Tibial nerve (tissue), 3 donors: ENCODE results near the gene SLC9A5.

ENCODE experiments used
- CTCF ChIP-seq, 5 experiments: fragments of 200-600 bp in 3 of 5; fragments of 450-650 bp in 2 of 5; sonication (generic) in 3 of 5; IDR thresholded peaks; one replicate each; pipeline ENCODE4 v1.5.1; 2016 to 2019; ENCODE audit warnings: antibody characterized with exemption in 5 of 5, mild to moderate bottlenecking in 3 of 5, moderate library complexity in 2 of 5
- POLR2A ChIP-seq, 2 donors: fragments of 450-650 bp; IDR thresholded peaks; one replicate each; pipeline ENCODE4 v1.6.1; 2017; ENCODE audit warnings: antibody characterized with exemption in 2 of 2, mild to moderate bottlenecking in 2 of 2, moderate library complexity in 2 of 2

DNA sequence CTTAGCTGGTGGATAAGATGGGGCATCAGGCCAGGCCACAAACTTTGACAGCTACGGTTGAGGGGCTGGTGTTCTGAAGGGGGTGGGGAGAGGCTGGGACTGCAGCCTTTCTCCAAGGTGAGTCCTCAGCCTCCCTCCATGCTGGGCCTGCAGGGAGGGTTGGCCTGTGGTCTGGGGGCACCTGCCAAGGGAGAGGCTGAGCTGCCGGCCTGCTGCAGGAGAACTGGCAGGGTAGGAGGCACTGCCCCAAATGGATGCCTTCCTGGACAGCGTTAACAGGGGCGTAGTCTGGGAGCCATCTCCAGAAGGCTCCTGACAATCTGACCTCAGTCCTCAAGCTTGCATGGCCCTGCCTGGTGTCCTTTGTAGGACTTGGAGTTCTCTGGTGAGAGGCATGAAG lies 44.7 kb upstream of the SLC9A5 start:
- TF ChIP-seq POLR2A (IDR thresholded peaks at IDR 0.05) (no peak), CTCF (IDR thresholded peaks at IDR 0.05) (no peak)
